CD4-positive, alpha-beta memory T cell (primary cell): Measurements from ENCODE around the gene ZNF544. TPM values are rescaled to one million over a fixed set of nuclear protein-coding genes. Genes with fewer than 3 reads are reported as not detected.

Experiments
- CTCF ChIA-PET: fragments of 350-600 bp; sonication (Branson Sonifier 250); formaldehyde crosslinking; loops from one replicate; lab custom pipeline; 2021; ENCODE audit warnings: inconsistent platforms; ENCODE audit not compliant: partially characterized antibody; lab: Charles Lee
- POLR2A ChIA-PET: fragments of 350-600 bp; sonication (Branson Sonifier 250); formaldehyde crosslinking; loops from one replicate; lab custom pipeline; 2021; ENCODE audit not compliant: partially characterized antibody; lab: Charles Lee
- DNase-seq, 5 donors: peaks; one replicate each; pipeline versions ENCODE4 v3.0.0 to v3.0.0-alpha.2; 2020 to 2022; ENCODE audit warnings: mixed read lengths in 1 of 5
- H3K27ac ChIP-seq: one replicate; pipeline ENCODE4 v1.7.0; 2013; ENCODE audit warnings: low read depth, low read length
- H3K27me3 ChIP-seq: 2 replicates; pipeline ENCODE4 v1.7.0; 2013; ENCODE audit warnings: mild to moderate bottlenecking, low read length, moderate library complexity; ENCODE audit not compliant: insufficient read depth
- H3K36me3 ChIP-seq: 2 replicates; pipeline ENCODE4 v1.7.0; 2013; ENCODE audit warnings: mild to moderate bottlenecking, low read length, moderate library complexity; ENCODE audit not compliant: insufficient read depth
- H3K4me1 ChIP-seq: 2 replicates; pipeline ENCODE4 v1.7.0; 2013; ENCODE audit warnings: mild to moderate bottlenecking, low read length, moderate library complexity; ENCODE audit not compliant: insufficient read depth
- H3K4me3 ChIP-seq, 2 donors: one replicate each; pipeline ENCODE4 v1.7.0; 2013; ENCODE audit warnings: low read length in 2 of 2, mild to moderate bottlenecking in 1 of 2
- H3K9me3 ChIP-seq, 2 donors: one replicate each; pipeline ENCODE4 v1.7.0; 2013; ENCODE audit warnings: low read length in 2 of 2, control low read depth in 1 of 2; ENCODE audit not compliant: control insufficient read depth in 1 of 2
- H3K27ac Mint-ChIP-seq, 7 donors: one replicate each; pipeline ENCODE4 v1.8.0; 2020 to 2021; ENCODE audit warnings: mixed read lengths in 7 of 7, mild to moderate bottlenecking in 6 of 7, inconsistent platforms in 3 of 7, moderate library complexity in 3 of 7
- H3K27me3 Mint-ChIP-seq, 2 donors: one replicate each; pipeline ENCODE4 v1.8.0; 2020 to 2021; ENCODE audit warnings: mixed read lengths in 2 of 2
- H3K36me3 Mint-ChIP-seq, 2 donors: one replicate each; pipeline ENCODE4 v1.8.0; 2020 to 2021; ENCODE audit warnings: mixed read lengths in 2 of 2, inconsistent platforms in 1 of 2, mild to moderate bottlenecking in 1 of 2
- H3K4me1 Mint-ChIP-seq, 4 donors: one replicate each; pipeline ENCODE4 v1.8.0; 2020 to 2021; ENCODE audit warnings: mixed read lengths in 4 of 4, mild to moderate bottlenecking in 1 of 4
- H3K4me3 Mint-ChIP-seq, 8 donors: one replicate each; pipeline ENCODE4 v1.8.0; 2020 to 2021; ENCODE audit warnings: mixed read lengths in 8 of 8, mild to moderate bottlenecking in 7 of 8, moderate library complexity in 6 of 8, inconsistent platforms in 3 of 8
- H3K9me3 Mint-ChIP-seq, 8 donors: one replicate each; pipeline ENCODE4 v1.8.0; 2020 to 2021; ENCODE audit warnings: mixed read lengths in 8 of 8, mild to moderate bottlenecking in 5 of 8, inconsistent platforms in 3 of 8, moderate library complexity in 1 of 8
- intact Hi-C: fragments of 100-400 bp; cut with micrococcal nuclease; formaldehyde crosslinking; loops from one replicate; pipeline ENCODE4 v1.15.1; 2023
- polyA plus RNA-seq, 2 donors: library from polyadenylated mRNA; unstranded; fragments of 300-500 nt; fragmentation: Illumina TruSeq; gene quantifications; one replicate each; pipeline ENCODE4 v1.2.3, GENCODE V29; 2021
- total RNA-seq, 2 experiments: library from RNA; stranded (reverse); gene quantifications; one replicate each; pipeline ENCODE4 v1.2.3, GENCODE V29; 2021

The ZNF544 gene
- total and polyA plus RNA-seq, 4 experiments from 2014 or later: 13.7 to 67.6 (median 43.2) TPM

GRCh38 chr19:58278541-58279041, 49.9 kb downstream of the ZNF544 start, which contains the start of gene ZNF8:
Gene ZNF8, plus strand, starts transcription at chr19:58278955. Its CDS starts 127 bp downstream, at chr19:58279082.
- peaks cover 2 to 16% (median 7%) of the 10 kb centered on the region in 8 donors for H3K9me3 Mint-ChIP-seq
- ChIA-PET POLR2A (interaction anchor here (0.6 to 2.5 kb wide), 17 partner anchors 12 to 1875 kb away, joined by 3 to 28 read pairs (median 4); partner anchors contain the start of genes ERVK3-1, ZNF274, ZNF497 and ZNF583), CTCF (no interaction called here)
- peaks cover 31 to 38% of the 10 kb centered on the region in 2 donors for H3K36me3 Mint-ChIP-seq
- H3K4me1 Mint-ChIP-seq: peaks cover 28 to 57% (median 36%) of the 10 kb centered on the region in 4 donors
- peaks cover 8% of the 10 kb centered on the region for H3K36me3 ChIP-seq
- H3K27ac Mint-ChIP-seq: peak within 1 kb of the TSS; percentile 91 to 99 (median 96)
- H3K4me3 ChIP-seq: peak within 1 kb of the TSS; percentile 62 to 92
- DNase-seq: peak; percentile 93 to 97 (median 95)
- H3K27me3 Mint-ChIP-seq: no peaks in the 10 kb centered on the region
- no peaks in the 10 kb centered on the region for H3K27me3 ChIP-seq
- peaks cover 36% of the 10 kb centered on the region for H3K4me1 ChIP-seq
- peak within 1 kb of the TSS; percentile 93 to 100 (median 98) for H3K4me3 Mint-ChIP-seq
- intact Hi-C loops: loop anchor here (1.0 to 2.0 kb wide), 11 partner anchors 27 to 295 kb away; partner anchors contain the start of genes ERVK3-1, MZF1, RPS5 and ZNF446
- H3K9me3 ChIP-seq: peaks cover 0 to 9% of the 10 kb centered on the region in 2 donors
- H3K27ac ChIP-seq: peak within 1 kb of the TSS; percentile 73

DNA sequence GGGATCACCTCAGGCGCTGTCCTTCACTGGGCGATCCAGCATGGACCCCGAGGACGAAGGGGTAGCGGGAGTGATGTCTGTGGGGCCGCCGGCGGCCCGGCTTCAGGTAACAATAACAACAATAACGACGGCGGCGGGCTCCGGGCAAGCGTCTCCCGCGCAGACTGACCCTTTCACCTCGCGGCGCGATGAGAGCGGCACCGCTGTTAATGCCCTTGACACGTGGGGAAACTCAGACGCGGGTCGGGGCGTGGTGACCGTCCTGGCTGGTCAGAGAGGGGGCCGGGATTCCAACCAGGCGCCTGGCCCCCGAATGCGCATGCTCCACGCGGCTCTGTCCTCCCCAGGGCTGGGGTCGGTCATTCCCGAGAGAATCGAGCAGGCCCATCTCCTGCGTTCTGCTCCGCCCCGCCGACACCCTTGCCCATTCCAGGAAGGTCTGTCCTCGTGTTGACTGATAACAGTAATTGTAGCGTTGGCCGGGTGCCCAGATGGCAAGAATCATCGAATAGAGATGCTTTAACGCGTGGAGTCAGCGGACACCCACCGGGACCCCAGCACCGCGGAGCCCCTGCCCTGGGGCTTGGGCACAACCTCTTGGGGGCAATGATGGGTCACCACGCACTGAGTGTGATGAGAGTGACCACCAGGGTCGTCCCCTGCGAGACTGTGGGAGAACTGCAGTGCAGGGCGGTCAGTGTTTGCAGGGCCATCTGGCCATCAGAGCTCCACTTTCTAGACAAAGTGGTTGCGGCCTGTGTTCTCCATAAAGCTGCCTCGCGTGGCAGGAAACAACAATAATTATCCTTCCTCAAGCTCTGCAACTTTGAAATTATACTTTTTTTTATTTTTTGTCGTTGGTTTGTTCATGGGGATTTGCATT, 50.6 kb downstream of the ZNF544 start:
- Histone ChIP-seq H3K9me3 (peaks cover 0 to 7% of the 10 kb centered on the region in 2 donors), H3K4me1 (peaks cover 36% of the 10 kb centered on the region), H3K36me3 (peaks cover 8% of the 10 kb centered on the region), H3K27ac (peak overlapping the region; percentile 73), H3K4me3 (peak overlapping the region; percentile 62 to 92), H3K27me3 (no peaks in the 10 kb centered on the region)
- CTCF ChIA-PET: interaction anchor here (1.0 kb wide), 1 partner anchor 30 kb away, joined by 3 read pairs; no protein-coding TSS in a partner anchor
- DNase-seq: peak in 3 of 5 donors; percentile 14 to 60 (median 22)
- peaks cover 0 to 14% (median 5%) of the 10 kb centered on the region in 8 donors for H3K9me3 Mint-ChIP-seq
- intact Hi-C loops: loop anchor here (2.0 kb wide), 2 partner anchors 102 to 130 kb away; partner anchors contain the start of genes ZNF584 and ZNF837
- H3K27me3 Mint-ChIP-seq: no peaks in the 10 kb centered on the region
- peak overlapping the region; percentile 91 to 99 (median 96) for H3K27ac Mint-ChIP-seq
- peaks cover 26 to 57% (median 36%) of the 10 kb centered on the region in 4 donors for H3K4me1 Mint-ChIP-seq
- H3K4me3 Mint-ChIP-seq: peak overlapping the region; percentile 93 to 100 (median 98)
- POLR2A ChIA-PET: interaction anchor here (0.7 to 2.5 kb wide), 16 partner anchors 17 to 1875 kb away, joined by 3 to 28 read pairs (median 5); partner anchors contain the start of genes ERVK3-1, ZNF274, ZNF497 and ZNF548
- H3K36me3 Mint-ChIP-seq: peaks cover 28 to 38% of the 10 kb centered on the region in 2 donors

- peaks cover 22 to 33% of the 10 kb centered on the region in 2 donors for H3K36me3 Mint-ChIP-seq
- CTCF ChIA-PET: interaction anchor here (1.0 kb wide), 1 partner anchor 29 kb away, joined by 3 read pairs; no protein-coding TSS in a partner anchor
- peaks cover 4% of the 10 kb centered on the region for H3K36me3 ChIP-seq
- H3K4me1 Mint-ChIP-seq: peaks cover 26 to 53% (median 36%) of the 10 kb centered on the region in 4 donors
- peak overlapping the region; percentile 75 to 99 (median 96) for H3K27ac Mint-ChIP-seq
- no peaks in the 10 kb centered on the region for H3K27me3 ChIP-seq
- no peak for DNase-seq
- H3K4me3 ChIP-seq: no peak overlapping the region
- peaks cover 36% of the 10 kb centered on the region for H3K4me1 ChIP-seq
- peak overlapping the region; percentile 93 to 100 (median 98) for H3K4me3 Mint-ChIP-seq
- intact Hi-C loops: loop anchor here (2.0 kb wide), 2 partner anchors 101 to 129 kb away; partner anchors contain the start of genes ZNF584 and ZNF837
- no peaks in the 10 kb centered on the region for H3K27me3 Mint-ChIP-seq
- H3K9me3 ChIP-seq: peaks cover 0 to 5% of the 10 kb centered on the region in 2 donors
- no peak overlapping the region for H3K27ac ChIP-seq
- POLR2A ChIA-PET: interaction anchor here (0.9 to 2.5 kb wide), 6 partner anchors 18 to 891 kb away, joined by 3 to 28 read pairs (median 4); partner anchors contain the start of genes ERVK3-1, ZNF274, ZNF548 and ZSCAN22
- H3K9me3 Mint-ChIP-seq: peaks cover 0 to 8% (median 3%) of the 10 kb centered on the region in 8 donors
Observed at GRCh38 chr19:58279925-58280316, 51.2 kb downstream of the ZNF544 start.

DNA sequence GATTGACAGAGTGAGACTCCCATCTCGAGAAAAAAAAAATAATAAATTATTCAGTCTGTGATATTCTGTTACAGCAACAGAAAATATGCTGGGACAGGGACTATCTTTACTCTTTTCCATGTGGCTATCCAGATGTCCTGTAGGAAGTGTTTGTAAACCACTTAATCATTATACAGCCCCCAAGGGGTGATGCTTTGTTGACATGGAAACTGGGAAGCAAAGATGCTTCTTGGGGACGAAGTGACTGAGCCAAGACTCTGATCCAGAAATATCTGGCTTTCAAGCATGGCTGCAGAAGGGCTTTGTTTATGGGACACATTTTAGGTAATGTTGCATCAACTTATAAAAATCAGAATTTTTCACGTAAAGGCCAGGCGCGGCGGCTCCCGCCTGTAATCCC, 55.5 kb downstream of the ZNF544 start:
- intact Hi-C loops: no loop called here
- Histone ChIP-seq H3K4me3 (no peak overlapping the region), H3K27ac (no peak overlapping the region), H3K27me3 (no peaks in the 10 kb centered on the region), H3K36me3 (peaks cover 36% of the 10 kb centered on the region), H3K4me1 (peaks cover 22% of the 10 kb centered on the region), H3K9me3 (no peaks in the 10 kb centered on the region)
- Mint-ChIP-seq H3K36me3 (peaks cover 42 to 44% of the 10 kb centered on the region in 2 donors), H3K27me3 (no peaks in the 10 kb centered on the region), H3K9me3 (peaks cover 0 to 4% (median 0%) of the 10 kb centered on the region in 8 donors), H3K27ac (no peak overlapping the region), H3K4me3 (no peak overlapping the region), H3K4me1 (peaks cover 18 to 26% (median 23%) of the 10 kb centered on the region in 4 donors)
- CTCF ChIA-PET: no interaction called here
- POLR2A ChIA-PET: no interaction called here
- no peak for DNase-seq

DNA sequence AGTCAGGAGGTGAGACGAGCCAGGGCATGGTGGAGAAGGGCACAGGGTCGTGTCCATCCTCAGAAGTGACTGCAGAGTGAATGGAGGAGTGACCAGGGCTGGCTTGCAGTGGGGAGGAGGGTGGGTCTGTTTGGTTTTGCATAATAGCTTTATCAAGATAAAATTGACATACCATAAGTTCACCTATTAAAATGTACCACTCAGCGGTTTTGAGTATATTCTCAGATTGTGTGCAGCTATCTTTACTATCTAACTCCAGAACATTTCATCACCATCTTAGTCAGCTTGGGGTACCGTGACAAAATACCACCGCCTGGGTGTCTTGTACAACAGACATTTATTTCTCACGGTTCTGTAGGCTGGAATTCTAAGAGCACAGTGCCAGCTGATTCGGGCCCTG, 63.2 kb downstream of the ZNF544 start:
- H3K9me3 Mint-ChIP-seq: peaks cover 0 to 44% (median 18%) of the 10 kb centered on the region in 8 donors
- no peaks in the 10 kb centered on the region for H3K27me3 Mint-ChIP-seq
- H3K4me3 Mint-ChIP-seq: no peak overlapping the region
- Histone ChIP-seq H3K9me3 (peaks cover 0 to 17% of the 10 kb centered on the region in 2 donors), H3K36me3 (peaks cover 37% of the 10 kb centered on the region), H3K4me1 (no peaks in the 10 kb centered on the region), H3K27me3 (no peaks in the 10 kb centered on the region), H3K27ac (no peak overlapping the region), H3K4me3 (no peak overlapping the region)
- CTCF ChIA-PET: no interaction called here
- intact Hi-C loops: no loop called here
- POLR2A ChIA-PET: no interaction called here
- peaks cover 68 to 77% of the 10 kb centered on the region in 2 donors for H3K36me3 Mint-ChIP-seq
- H3K4me1 Mint-ChIP-seq: peaks cover 0 to 5% (median 0%) of the 10 kb centered on the region in 4 donors
- no peak for DNase-seq
- H3K27ac Mint-ChIP-seq: no peak overlapping the region

GRCh38 chr19:58294743-58295374, 66.1 kb downstream of the ZNF544 start:
- POLR2A ChIA-PET: no interaction called here
- Histone ChIP-seq H3K27ac (no peak overlapping the region), H3K27me3 (no peaks in the 10 kb centered on the region), H3K36me3 (peaks cover 24% of the 10 kb centered on the region), H3K4me3 (no peak overlapping the region), H3K9me3 (peaks cover 0 to 17% of the 10 kb centered on the region in 2 donors), H3K4me1 (no peaks in the 10 kb centered on the region)
- Mint-ChIP-seq H3K9me3 (peaks cover 0 to 40% (median 20%) of the 10 kb centered on the region in 8 donors), H3K4me1 (peaks cover 0 to 5% (median under 1%) of the 10 kb centered on the region in 4 donors), H3K27ac (peak overlapping the region in 1 of 7 donors; percentile 53), H3K27me3 (no peaks in the 10 kb centered on the region), H3K4me3 (no peak overlapping the region), H3K36me3 (peaks cover 55 to 63% of the 10 kb centered on the region in 2 donors)
- DNase-seq: no peak
- intact Hi-C loops: no loop called here
- CTCF ChIA-PET: no interaction called here
